Anterior cingulate cortex (tissue), 58 donors: ENCODE data around the gene LANCL2.
A peak's percentile ranks its signal among the peaks of the same experiment; 100 is the strongest.
"Not testable (repeated sequence)": the region's sequence is repeated elsewhere in the genome, so short reads cannot be mapped to it uniquely, and the experiment has no call there.

Experiments
- DNase-seq, 58 donors: peaks; one replicate each; lab custom pipeline; 2025; lab: John Stamatoyannopoulos, UW

The LANCL2 gene, protein sequence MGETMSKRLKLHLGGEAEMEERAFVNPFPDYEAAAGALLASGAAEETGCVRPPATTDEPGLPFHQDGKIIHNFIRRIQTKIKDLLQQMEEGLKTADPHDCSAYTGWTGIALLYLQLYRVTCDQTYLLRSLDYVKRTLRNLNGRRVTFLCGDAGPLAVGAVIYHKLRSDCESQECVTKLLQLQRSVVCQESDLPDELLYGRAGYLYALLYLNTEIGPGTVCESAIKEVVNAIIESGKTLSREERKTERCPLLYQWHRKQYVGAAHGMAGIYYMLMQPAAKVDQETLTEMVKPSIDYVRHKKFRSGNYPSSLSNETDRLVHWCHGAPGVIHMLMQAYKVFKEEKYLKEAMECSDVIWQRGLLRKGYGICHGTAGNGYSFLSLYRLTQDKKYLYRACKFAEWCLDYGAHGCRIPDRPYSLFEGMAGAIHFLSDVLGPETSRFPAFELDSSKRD

GRCh38 chr7:55365205-55365674 lies at the start of gene LANCL2:
Gene LANCL2 (plus strand): TSS chr7:55365337. CDS start chr7:55366026, 689 bp downstream.
- peak in 26 of 58 donors; percentile 32 to 77 (median 64) for DNase-seq

GRCh38 chr7:55325371-55325792 lies 39.8 kb upstream of the LANCL2 start:
- no peak for DNase-seq

- DNase-seq, result no peak
These were observed 38.9 kb upstream of the LANCL2 start for GRCh38 chr7:55326081-55326835.

DNA sequence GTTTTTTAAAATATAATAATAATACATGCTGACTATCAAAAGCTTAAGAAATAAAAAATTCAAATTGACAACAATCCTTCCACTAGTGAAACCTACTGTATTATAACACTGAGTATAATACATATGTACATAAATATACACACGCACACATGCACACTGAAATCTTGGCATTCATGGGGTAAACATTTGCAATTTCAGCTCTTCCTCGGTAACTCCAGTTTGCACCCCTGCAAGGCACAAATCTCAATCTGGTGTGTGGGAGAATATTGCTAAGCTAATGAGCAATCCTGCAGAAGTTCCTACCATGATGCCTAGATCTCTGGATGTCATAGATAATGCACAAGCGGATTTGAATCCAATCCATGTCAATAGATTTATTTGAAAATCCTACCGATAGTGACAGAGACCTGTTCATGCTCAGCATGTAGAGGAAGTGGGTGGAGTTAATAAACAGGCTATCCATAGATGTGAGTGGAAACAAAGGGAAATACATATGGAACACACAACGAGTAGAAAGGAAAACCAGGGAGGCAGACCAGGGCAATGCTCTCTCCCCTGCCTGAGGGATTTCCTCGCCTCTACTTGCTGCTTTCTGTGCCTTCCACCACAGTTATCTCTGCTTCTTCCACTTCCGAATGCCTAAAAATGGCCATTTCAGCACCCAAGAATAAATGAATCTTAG lies 38.1 kb upstream of the LANCL2 start:
- peak in 1 of 58 donors; percentile 9 for DNase-seq

GRCh38 chr7:55335151-55335550 lies 30.0 kb upstream of the LANCL2 start:
- DNase-seq, result no peak

DNA sequence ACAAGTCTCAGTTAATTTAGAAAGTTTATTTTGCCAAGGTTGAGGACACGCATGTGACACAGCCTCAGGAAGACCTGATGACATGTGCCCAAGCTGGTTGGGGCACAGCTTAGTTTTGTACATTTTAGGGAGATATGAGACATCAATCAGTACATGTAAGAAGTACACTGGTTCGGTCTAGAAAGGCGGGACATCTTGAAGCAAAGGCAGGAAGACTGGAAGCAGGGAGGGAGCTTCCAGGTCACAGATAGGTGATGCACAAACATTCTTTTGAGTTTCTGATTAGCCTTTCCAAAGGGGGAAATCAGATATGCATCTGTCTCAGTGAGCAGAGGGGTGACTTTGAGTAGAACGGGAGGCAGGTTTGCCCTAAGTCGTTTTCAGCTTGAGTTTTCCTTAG lies 29.4 kb upstream of the LANCL2 start:
- no peak for DNase-seq

DNA sequence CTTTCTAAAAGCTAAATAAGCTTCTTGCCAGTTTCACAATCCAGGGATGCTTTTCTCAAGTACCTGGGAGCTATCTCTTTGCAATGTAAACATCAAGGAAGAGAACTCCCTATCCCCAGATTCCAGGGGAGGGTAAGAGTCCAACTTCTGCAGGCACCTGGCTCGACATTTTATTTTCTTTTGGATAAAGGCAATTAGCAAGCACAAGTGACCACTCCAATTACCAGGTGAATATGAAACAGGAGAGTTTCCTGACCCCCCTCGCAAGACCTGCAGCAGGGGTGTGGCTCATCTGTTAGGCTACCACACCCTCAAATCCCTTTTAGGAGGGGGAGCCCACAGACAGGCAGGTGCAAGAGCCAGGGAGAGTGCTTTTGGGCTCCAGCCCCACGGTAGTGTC lies 28.6 kb upstream of the LANCL2 start:
- no peak for DNase-seq

GRCh38 chr7:55339033-55340000 lies 25.8 kb upstream of the LANCL2 start:
- no peak for DNase-seq

DNA sequence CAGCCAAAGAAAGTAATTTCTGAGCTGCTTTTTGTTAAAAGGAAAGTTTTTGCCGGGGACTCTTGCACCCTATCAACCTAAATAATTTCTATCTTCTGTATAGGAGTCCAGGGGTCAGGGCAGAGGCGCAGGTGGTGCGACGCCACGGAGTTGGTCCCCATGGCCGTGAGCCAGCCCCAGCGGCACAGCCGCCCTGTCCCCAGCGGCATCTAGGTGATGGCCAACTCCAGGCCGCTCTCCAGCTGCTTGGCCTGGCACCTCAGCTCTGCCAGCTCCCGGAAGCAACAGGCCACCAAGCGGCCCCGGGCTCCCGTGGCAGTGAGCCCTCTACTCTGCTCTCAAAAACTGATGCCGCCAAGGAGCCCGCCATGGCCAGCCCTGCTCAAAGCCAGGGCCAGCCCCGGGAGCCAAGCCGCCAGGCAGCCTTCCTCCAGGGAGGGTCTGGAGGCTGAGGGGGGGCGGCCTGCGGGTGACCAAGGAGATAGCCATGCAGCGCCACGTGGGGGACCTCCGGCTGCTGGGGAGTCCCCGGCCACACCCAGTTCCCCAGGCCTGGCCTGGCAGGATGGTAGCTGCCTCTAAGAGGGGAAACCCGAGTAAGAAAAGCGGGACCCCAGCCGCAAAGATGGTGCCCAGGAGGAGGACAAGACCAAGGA lies 22.8 kb upstream of the LANCL2 start:
- no peak for DNase-seq

DNA sequence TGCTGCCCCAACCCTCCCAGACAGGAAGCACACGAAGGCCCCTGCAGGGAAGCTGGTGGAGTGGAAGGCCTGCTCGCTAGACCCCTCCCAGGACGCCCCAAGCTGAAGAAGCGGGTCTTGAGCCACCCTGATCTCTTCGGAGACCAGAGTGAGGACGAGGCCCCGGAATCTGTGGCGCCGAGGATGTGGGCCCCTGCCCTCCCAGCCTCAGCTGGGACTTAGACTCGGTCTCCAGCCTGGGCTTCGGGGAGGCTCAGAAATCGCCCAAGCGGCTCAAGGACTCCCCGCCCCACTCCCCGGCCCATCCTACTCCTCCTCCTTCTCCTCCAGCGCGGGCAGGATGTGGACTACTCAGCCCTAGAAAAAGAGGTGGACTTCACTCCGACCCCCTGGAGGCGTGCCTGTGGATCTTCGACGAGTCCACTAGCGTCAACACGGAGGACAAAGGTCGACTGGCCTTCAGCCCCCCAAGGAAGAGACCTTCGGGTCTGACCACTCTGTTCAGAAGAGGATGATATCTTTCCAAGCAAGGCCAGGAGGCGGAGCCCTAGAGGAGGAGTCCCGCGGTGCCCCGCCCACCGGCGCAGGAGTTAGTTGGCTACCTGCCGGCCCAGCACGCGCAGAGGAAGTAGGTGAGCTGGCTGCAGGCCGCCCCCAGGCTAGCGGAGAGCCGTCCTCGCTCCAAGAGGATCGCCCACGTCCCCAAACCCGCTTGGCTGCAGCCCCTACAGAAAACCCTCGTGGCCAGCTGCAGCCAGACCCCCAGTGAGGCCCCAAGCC lies 21.9 kb upstream of the LANCL2 start:
- no peak for DNase-seq

GRCh38 chr7:55343860-55344606 lies 21.1 kb upstream of the LANCL2 start:
- no peak for DNase-seq

DNA sequence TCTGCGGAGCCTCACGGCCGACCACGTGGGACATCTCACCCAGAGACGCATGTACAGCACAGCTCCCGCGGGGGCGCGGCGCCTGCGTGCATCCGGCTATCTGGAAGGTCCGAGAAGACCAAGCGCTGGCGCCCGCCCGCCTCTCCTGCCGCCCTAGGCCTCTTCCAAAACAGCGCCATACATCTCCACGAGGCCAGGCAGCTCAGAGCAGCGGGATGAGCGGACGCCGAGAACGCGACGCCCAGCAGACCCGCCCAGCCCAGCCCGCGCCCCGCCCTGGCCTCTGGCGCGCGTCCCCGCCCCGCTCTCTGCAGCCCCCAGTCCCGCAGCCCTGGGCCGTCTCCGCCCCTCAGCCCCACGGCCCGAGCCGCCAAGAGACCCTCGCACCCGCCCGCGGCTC lies 20.3 kb upstream of the LANCL2 start:
- no peak for DNase-seq

DNA sequence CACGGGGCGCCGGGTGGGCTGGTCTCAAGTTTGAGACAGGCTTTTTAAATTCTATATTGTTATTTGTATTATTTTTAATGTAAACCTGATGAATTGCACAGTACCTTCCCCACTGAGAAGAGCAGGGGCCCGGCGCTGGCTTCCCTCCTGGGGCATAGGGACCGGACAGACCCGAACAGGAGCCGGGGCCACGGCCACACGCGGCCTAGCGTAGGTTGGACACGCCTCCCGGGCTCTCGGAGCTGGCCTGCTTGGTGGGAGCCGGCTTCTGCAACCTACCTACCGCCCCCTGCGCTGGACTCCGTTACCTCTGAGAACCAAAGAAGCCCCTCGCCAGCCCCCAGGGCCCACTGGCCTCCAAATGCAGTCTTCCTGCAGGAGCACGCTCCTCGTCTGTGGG lies 19.8 kb upstream of the LANCL2 start:
- DNase-seq, result no peak

DNA sequence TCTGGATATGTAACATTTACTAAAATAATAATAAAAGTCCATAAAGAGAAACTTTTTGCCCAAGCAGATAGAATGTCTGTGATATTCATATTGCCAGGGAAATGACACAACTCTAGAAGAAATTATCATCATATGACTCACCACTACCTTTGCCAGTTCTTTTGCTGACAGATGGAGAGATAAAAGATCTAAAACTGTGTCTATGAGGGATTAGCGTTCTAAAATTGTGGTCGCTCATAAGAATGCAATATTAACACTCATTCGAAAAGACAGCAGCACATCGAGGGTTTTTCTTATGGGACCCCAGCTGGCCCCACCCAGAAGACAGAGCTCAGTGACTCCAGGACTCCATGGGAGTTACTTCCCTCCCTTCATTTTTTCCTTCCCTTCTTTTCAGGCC lies 16.6 kb upstream of the LANCL2 start:
- peak in 1 of 58 donors; percentile 37 for DNase-seq

- DNase-seq, result peak in 5 of 58 donors; percentile 16 to 69 (median 37)
These were observed 16.0 kb upstream of the LANCL2 start for GRCh38 chr7:55349121-55349520.

DNA sequence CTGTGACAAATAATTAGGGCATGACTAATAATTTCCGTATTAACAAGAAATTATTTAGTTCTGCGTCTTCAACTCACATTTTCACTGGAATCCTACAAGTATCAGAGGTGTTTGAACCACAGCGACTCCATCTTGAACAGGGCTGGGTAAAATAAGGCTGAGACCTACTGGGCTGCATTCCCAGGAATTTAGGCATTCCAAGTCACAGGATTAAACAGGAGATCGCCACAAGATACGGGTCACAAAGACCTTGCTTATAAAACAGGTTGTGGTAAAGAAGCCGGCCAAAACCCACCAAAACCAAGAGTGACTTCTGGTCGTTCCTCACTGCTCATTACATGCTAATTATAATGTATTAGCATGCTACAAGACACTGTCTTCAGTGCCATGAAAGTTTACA lies 14.9 kb upstream of the LANCL2 start:
- no peak for DNase-seq

GRCh38 chr7:55351263-55351662 lies 13.9 kb upstream of the LANCL2 start:
- no peak for DNase-seq

- DNase-seq, result not testable (repeated sequence)
These were observed 12.2 kb upstream of the LANCL2 start for GRCh38 chr7:55352947-55353273.
